A673 (cell line): Measurements from ENCODE around the gene ZBTB38.

ENCODE experiments used
- CTCF ChIP-seq: fragments of 300-800, 200-600 bp; sonication (generic); conservative IDR thresholded peaks from 2 replicates; pipeline ENCODE4 v1.5.1; 2017; ENCODE audit warnings: low read depth, mild to moderate bottlenecking, antibody characterized with exemption, low read length, moderate library complexity, mixed read lengths
- EZH2 ChIP-seq: fragments of 200-600 bp; sonication (generic); IDR thresholded peaks from 2 replicates; pipeline ENCODE4 v1.6.1; 2017; ENCODE audit warnings: borderline replicate concordance, low read depth, mild to moderate bottlenecking, mixed read lengths, antibody characterized with exemption, low read length; ENCODE audit not compliant: poor library complexity, severe bottlenecking

GRCh38 chr3:141388395-141388794 is 20.1 kb downstream of the ZBTB38 start:
- TF ChIP-seq EZH2 (no peak), CTCF (no peak)
